ENCODE results near the gene PADI2. TPM values are rescaled to one million over a fixed set of nuclear protein-coding genes. Genes with fewer than 3 reads are reported as not detected.
A peak's percentile ranks its signal among the peaks of the same experiment; 100 is the strongest.

PADI2 gene
- total RNA-seq, 2 experiments from 2014 or later: 0.25 to 0.30 TPM

- no peaks in the 10 kb centered on the region for H3K4me1 ChIP-seq (ENCODE audit: insufficient read depth, low read length)
- no peak overlapping the region for H3K4me3 ChIP-seq (ENCODE audit: low read length)
- Mint-ChIP-seq H3K4me1 (ENCODE audit: low read depth) (no peaks in the 10 kb centered on the region), H3K27ac (no peak overlapping the region), H3K36me3 (ENCODE audit: low read depth) (no peaks in the 10 kb centered on the region), H3K27me3 (peaks cover 33% of the 10 kb centered on the region), H3K4me3 (no peak overlapping the region), H3K9me3 (no peaks in the 10 kb centered on the region)
- ChIA-PET CTCF (no interaction called here), POLR2A (no interaction called here)
- ATAC-seq (ENCODE audit: poor library complexity) (no peak), DNase-seq (no peak)
- TF ChIP-seq, protein P1, sequence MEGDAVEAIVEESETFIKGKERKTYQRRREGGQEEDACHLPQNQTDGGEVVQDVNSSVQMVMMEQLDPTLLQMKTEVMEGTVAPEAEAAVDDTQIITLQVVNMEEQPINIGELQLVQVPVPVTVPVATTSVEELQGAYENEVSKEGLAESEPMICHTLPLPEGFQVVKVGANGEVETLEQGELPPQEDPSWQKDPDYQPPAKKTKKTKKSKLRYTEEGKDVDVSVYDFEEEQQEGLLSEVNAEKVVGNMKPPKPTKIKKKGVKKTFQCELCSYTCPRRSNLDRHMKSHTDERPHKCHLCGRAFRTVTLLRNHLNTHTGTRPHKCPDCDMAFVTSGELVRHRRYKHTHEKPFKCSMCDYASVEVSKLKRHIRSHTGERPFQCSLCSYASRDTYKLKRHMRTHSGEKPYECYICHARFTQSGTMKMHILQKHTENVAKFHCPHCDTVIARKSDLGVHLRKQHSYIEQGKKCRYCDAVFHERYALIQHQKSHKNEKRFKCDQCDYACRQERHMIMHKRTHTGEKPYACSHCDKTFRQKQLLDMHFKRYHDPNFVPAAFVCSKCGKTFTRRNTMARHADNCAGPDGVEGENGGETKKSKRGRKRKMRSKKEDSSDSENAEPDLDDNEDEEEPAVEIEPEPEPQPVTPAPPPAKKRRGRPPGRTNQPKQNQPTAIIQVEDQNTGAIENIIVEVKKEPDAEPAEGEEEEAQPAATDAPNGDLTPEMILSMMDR (IDR thresholded peaks at IDR 0.05): no peak
- intact Hi-C loops (cut with DNase I, micrococcal nuclease): no loop called here
- no peaks in the 10 kb centered on the region for H3K36me3 ChIP-seq (ENCODE audit: insufficient read depth, low read length)
- H3K9me3 ChIP-seq (ENCODE audit: control insufficient read depth in 1 of 2, insufficient read depth in 1 of 2, low read length in 2 of 2): peaks cover 0 to 9% of the 10 kb centered on the region in 2 experiments
- peaks cover 11 to 13% of the 10 kb centered on the region in 2 experiments for H3K27me3 ChIP-seq (ENCODE audit: control insufficient read depth in 1 of 2, insufficient read depth in 2 of 2, low read length in 2 of 2)
- H3K27ac ChIP-seq (ENCODE audit: low read depth in 1 of 2, low read length in 2 of 2): no peak overlapping the region
Observed at GRCh38 chr1:17145648-17146047, 26.4 kb upstream of the PADI2 start.

GRCh38 chr1:17143760-17144159 is 24.5 kb upstream of the PADI2 start:
- TF ChIP-seq, protein P1 (IDR thresholded peaks at IDR 0.05): no peak
- H3K4me3 ChIP-seq (ENCODE audit: low read length): no peak overlapping the region
- Mint-ChIP-seq H3K27me3 (peaks cover 24% of the 10 kb centered on the region), H3K9me3 (no peaks in the 10 kb centered on the region), H3K4me1 (ENCODE audit: low read depth) (no peaks in the 10 kb centered on the region), H3K27ac (no peak overlapping the region), H3K4me3 (no peak overlapping the region), H3K36me3 (ENCODE audit: low read depth) (no peaks in the 10 kb centered on the region)
- peaks cover 0 to 3% of the 10 kb centered on the region in 2 experiments for H3K27me3 ChIP-seq (ENCODE audit: control insufficient read depth in 1 of 2, insufficient read depth in 2 of 2, low read length in 2 of 2)
- intact Hi-C loops (cut with DNase I, micrococcal nuclease): no loop called here
- CTCF ChIA-PET: no interaction called here
- DNase-seq (no peak), ATAC-seq (ENCODE audit: poor library complexity) (no peak)
- H3K36me3 ChIP-seq (ENCODE audit: insufficient read depth, low read length): no peaks in the 10 kb centered on the region
- no peak overlapping the region for H3K27ac ChIP-seq (ENCODE audit: low read depth in 1 of 2, low read length in 2 of 2)
- H3K4me1 ChIP-seq (ENCODE audit: insufficient read depth, low read length): no peaks in the 10 kb centered on the region
- H3K9me3 ChIP-seq (ENCODE audit: control insufficient read depth in 1 of 2, insufficient read depth in 1 of 2, low read length in 2 of 2): no peaks in the 10 kb centered on the region
- POLR2A ChIA-PET: no interaction called here

DNA sequence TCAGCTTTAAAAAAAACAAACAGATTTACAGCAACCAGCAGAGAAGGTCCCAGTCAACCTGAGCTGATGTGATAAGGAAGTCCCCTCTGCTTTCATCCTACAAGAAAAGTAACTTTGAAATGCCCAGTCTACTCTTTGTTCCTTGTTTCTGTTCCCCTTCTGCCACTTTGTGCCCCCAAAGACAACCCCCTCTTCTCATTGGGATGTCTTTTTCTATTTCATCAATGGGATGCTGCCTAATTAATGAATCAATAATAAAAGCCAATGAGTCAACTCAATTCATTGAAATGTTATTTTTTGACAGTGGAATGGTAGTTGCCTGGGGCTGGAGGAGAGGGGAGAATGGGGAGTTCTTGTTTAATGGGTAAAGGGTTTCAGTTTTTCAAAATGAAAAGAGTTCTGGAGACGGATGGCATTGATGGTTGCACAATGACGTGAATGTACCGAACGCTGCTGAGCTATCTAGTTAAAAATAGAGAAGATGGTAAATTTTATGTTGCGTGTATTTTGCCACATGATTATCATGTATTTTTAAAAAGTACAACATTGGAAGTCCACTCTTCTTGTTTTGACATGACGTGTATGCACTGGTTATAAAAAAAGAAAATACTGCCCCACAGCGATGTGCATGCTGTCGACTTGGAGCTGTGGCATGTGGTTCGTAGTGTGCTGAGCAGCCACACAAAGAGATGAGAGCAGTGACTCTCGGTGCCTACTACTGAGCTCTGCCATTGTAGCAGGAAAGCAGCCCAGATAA is 22.4 kb upstream of the PADI2 start:
- Mint-ChIP-seq H3K4me1 (ENCODE audit: low read depth) (no peaks in the 10 kb centered on the region), H3K9me3 (no peaks in the 10 kb centered on the region), H3K27me3 (peaks cover 19% of the 10 kb centered on the region), H3K4me3 (no peak overlapping the region), H3K36me3 (ENCODE audit: low read depth) (no peaks in the 10 kb centered on the region), H3K27ac (no peak overlapping the region)
- CTCF ChIA-PET: no interaction called here
- Histone ChIP-seq H3K27me3 (ENCODE audit: control insufficient read depth in 1 of 2, insufficient read depth in 2 of 2, low read length in 2 of 2) (peaks cover 0 to 4% of the 10 kb centered on the region in 2 experiments), H3K4me3 (ENCODE audit: low read length) (no peak overlapping the region), H3K4me1 (ENCODE audit: insufficient read depth, low read length) (no peaks in the 10 kb centered on the region), H3K27ac (ENCODE audit: low read depth in 1 of 2, low read length in 2 of 2) (no peak overlapping the region), H3K9me3 (ENCODE audit: control insufficient read depth in 1 of 2, insufficient read depth in 1 of 2, low read length in 2 of 2) (no peaks in the 10 kb centered on the region), H3K36me3 (ENCODE audit: insufficient read depth, low read length) (no peaks in the 10 kb centered on the region)
- peak in 3 of 14 experiments; percentile 8 to 54 (median 49) for DNase-seq
- ATAC-seq (ENCODE audit: poor library complexity): no peak
- intact Hi-C loops (cut with DNase I, micrococcal nuclease): no loop called here
- POLR2A ChIA-PET: no interaction called here
- TF ChIP-seq, protein P1 (IDR thresholded peaks at IDR 0.05): no peak
